DND-41 (cell line): Measurements from ENCODE around the gene FAM83G.

Experiments used
- CTCF ChIP-seq: IDR thresholded peaks from 2 replicates; pipeline ENCODE4 v1.5.1; 2012; ENCODE audit warnings: borderline replicate concordance, low read length, moderate library complexity, mild to moderate bottlenecking; ENCODE audit not compliant: poor library complexity, severe bottlenecking; ENCODE audit errors: extremely low read depth
- EZH2 ChIP-seq: IDR thresholded peaks from 3 replicates; pipeline ENCODE4 v1.6.1; 2012; ENCODE audit warnings: borderline replicate concordance, low read depth, mild to moderate bottlenecking, moderate library complexity, low read length, inconsistent platforms; ENCODE audit not compliant: severe bottlenecking

- no peak for TF ChIP-seq CTCF
- TF ChIP-seq EZH2: no peak
These were observed 82.6 kb downstream of the FAM83G start for GRCh38 chr17:18921912-18922451.
